Measurements from ENCODE around the gene SLC7A1.

The SLC7A1 gene

GRCh38 chr13:29583073-29583785 lies 12.3 kb downstream of the SLC7A1 start:
- DNase-seq (ENCODE audit: low read depth in 3 of 3) = no peak

GRCh38 chr13:29582171-29582570 lies 13.3 kb downstream of the SLC7A1 start:
- no peak for DNase-seq (ENCODE audit: low read depth in 3 of 3)

- DNase-seq (ENCODE audit: low read depth in 3 of 3) = no peak
Measured at GRCh38 chr13:29581666-29582065, 13.8 kb downstream of the SLC7A1 start.

- DNase-seq (ENCODE audit: low read depth in 3 of 3) = no peak
Measured at GRCh38 chr13:29579094-29579493, 16.4 kb downstream of the SLC7A1 start.

GRCh38 chr13:29578300-29579085 lies 17.0 kb downstream of the SLC7A1 start:
- DNase-seq (ENCODE audit: low read depth in 3 of 3) = no peak

GRCh38 chr13:29577136-29578051 lies 18.1 kb downstream of the SLC7A1 start:
- no peak for DNase-seq (ENCODE audit: low read depth in 3 of 3)

GRCh38 chr13:29576581-29576980 lies 18.9 kb downstream of the SLC7A1 start:
- DNase-seq (ENCODE audit: low read depth in 3 of 3) = no peak

GRCh38 chr13:29575098-29575497 lies 20.4 kb downstream of the SLC7A1 start:
- DNase-seq (ENCODE audit: low read depth in 3 of 3) = no peak

GRCh38 chr13:29573190-29573589 lies 22.3 kb downstream of the SLC7A1 start:
- DNase-seq (ENCODE audit: low read depth in 3 of 3) = no peak

GRCh38 chr13:29572575-29572974 lies 22.9 kb downstream of the SLC7A1 start:
- no peak for DNase-seq (ENCODE audit: low read depth in 3 of 3)

GRCh38 chr13:29571876-29572570 lies 23.5 kb downstream of the SLC7A1 start:
- DNase-seq (ENCODE audit: low read depth in 3 of 3) = no peak

GRCh38 chr13:29570051-29570654 lies 25.3 kb downstream of the SLC7A1 start:
- no peak for DNase-seq (ENCODE audit: low read depth in 3 of 3)

GRCh38 chr13:29569253-29570050 lies 26.0 kb downstream of the SLC7A1 start:
- no peak for DNase-seq (ENCODE audit: low read depth in 3 of 3)

GRCh38 chr13:29568731-29569130 lies 26.8 kb downstream of the SLC7A1 start:
- no peak for DNase-seq (ENCODE audit: low read depth in 3 of 3)

- DNase-seq (ENCODE audit: low read depth in 3 of 3) = no peak
Measured at GRCh38 chr13:29567411-29567810, 28.1 kb downstream of the SLC7A1 start.

GRCh38 chr13:29566206-29566605 lies 29.3 kb downstream of the SLC7A1 start:
- no peak for DNase-seq (ENCODE audit: low read depth in 3 of 3)

GRCh38 chr13:29564818-29565217 lies 30.7 kb downstream of the SLC7A1 start:
- no peak for DNase-seq (ENCODE audit: low read depth in 3 of 3)

- no peak for DNase-seq (ENCODE audit: low read depth in 3 of 3)
Measured at GRCh38 chr13:29564373-29564772, 31.1 kb downstream of the SLC7A1 start.

- DNase-seq (ENCODE audit: low read depth in 3 of 3) = no peak
Measured at GRCh38 chr13:29563941-29564340, 31.5 kb downstream of the SLC7A1 start.

GRCh38 chr13:29562786-29563438 lies 32.6 kb downstream of the SLC7A1 start:
- no peak for DNase-seq (ENCODE audit: low read depth in 3 of 3)
